CD4-positive, alpha-beta T cell (primary cell): ENCODE data around the gene G6PC1. TPM values are rescaled to one million over a fixed set of nuclear protein-coding genes. Genes with fewer than 3 reads are reported as not detected.

Source experiments
- ATAC-seq: fragments of 200-7000 bp; cut with Tn5 transposase; one replicate; pipeline ENCODE4 v1.10.0; 2022; ENCODE audit warnings: mild to moderate bottlenecking; ENCODE audit not compliant: poor library complexity
- CTCF ChIA-PET: fragments of 350-600 bp; sonication (Branson Sonifier 250); formaldehyde crosslinking; loops from one replicate; lab custom pipeline; 2021; ENCODE audit warnings: antibody characterized with exemption, inconsistent platforms; lab: Charles Lee
- POLR2A ChIA-PET: fragments of 350-600 bp; sonication (Branson Sonifier 250); formaldehyde crosslinking; loops from one replicate; lab custom pipeline; 2021; ENCODE audit warnings: antibody characterized with exemption, inconsistent platforms; lab: Charles Lee
- DNase-seq, 14 experiments: peaks; one replicate each; pipeline ENCODE4 v3.0.0-alpha.2; 2013 to 2020; ENCODE audit warnings: mixed read lengths in 2 of 14
- H3K27ac ChIP-seq, 2 donors: one replicate each; pipeline versions ENCODE4 v1.5.1 to v1.7.0; 2013; ENCODE audit warnings: low read length in 2 of 2, low read depth in 1 of 2, mild to moderate bottlenecking in 1 of 2
- H3K27me3 ChIP-seq, 2 experiments: 1 replicate in 1 of 2; 2 replicates in 1 of 2; pipeline versions ENCODE4 v1.6.1 to v1.7.0; 2013; ENCODE audit warnings: low read length in 2 of 2, control low read depth in 1 of 2, mild to moderate bottlenecking in 1 of 2, moderate library complexity in 1 of 2; ENCODE audit not compliant: insufficient read depth in 2 of 2, control insufficient read depth in 1 of 2
- H3K36me3 ChIP-seq: one replicate; pipeline ENCODE4 v1.6.1; 2013; ENCODE audit warnings: low read length, control low read depth; ENCODE audit not compliant: insufficient read depth
- H3K4me1 ChIP-seq: one replicate; pipeline ENCODE4 v1.6.1; 2013; ENCODE audit warnings: low read length, control low read depth; ENCODE audit not compliant: insufficient read depth
- H3K4me3 ChIP-seq: one replicate; pipeline ENCODE4 v1.5.1; 2013; ENCODE audit warnings: mild to moderate bottlenecking, low read length, moderate library complexity
- H3K9me3 ChIP-seq, 2 experiments: 1 replicate in 1 of 2; 2 replicates in 1 of 2; pipeline versions ENCODE4 v1.6.1 to v1.7.0; 2013; ENCODE audit warnings: low read length in 2 of 2, mild to moderate bottlenecking in 2 of 2, control low read depth in 1 of 2, moderate library complexity in 1 of 2; ENCODE audit not compliant: control insufficient read depth in 1 of 2, insufficient read depth in 1 of 2
- H3K27ac Mint-ChIP-seq: one replicate; pipeline ENCODE4 v1.8.0; 2020; ENCODE audit warnings: mixed read lengths
- H3K27me3 Mint-ChIP-seq: one replicate; pipeline ENCODE4 v1.8.0; 2021; ENCODE audit warnings: mixed read lengths
- H3K36me3 Mint-ChIP-seq: one replicate; pipeline ENCODE4 v1.8.0; 2021; ENCODE audit warnings: low read depth, mixed read lengths
- H3K4me1 Mint-ChIP-seq: one replicate; pipeline ENCODE4 v1.8.0; 2021; ENCODE audit warnings: low read depth, mixed read lengths
- H3K4me3 Mint-ChIP-seq: one replicate; pipeline ENCODE4 v1.8.0; 2020; ENCODE audit warnings: mild to moderate bottlenecking, mixed read lengths
- H3K9me3 Mint-ChIP-seq: one replicate; pipeline ENCODE4 v1.8.0; 2020; ENCODE audit warnings: mixed read lengths
- CTCF ChIP-seq: fragments of 200-600 bp; IDR thresholded peaks from one replicate; pipeline ENCODE4 v1.8.0; 2022; ENCODE audit warnings: antibody characterized with exemption, mild to moderate bottlenecking
- intact Hi-C, 2 experiments: fragments of 100-400 bp; cut with DNase I in 1 of 2; cut with micrococcal nuclease in 1 of 2; formaldehyde crosslinking; loops; one replicate each; pipeline versions ENCODE4 v1.15.1 to v1.9.0; 2023 to 2025; cut with DNase I, micrococcal nuclease
- total RNA-seq, 174 experiments: library from RNA in 2 of 174; stranded (reverse) in 2 of 174; gene quantifications; one replicate each; pipeline ENCODE4 v1.2.3 and lab custom pipeline; 2021 to 2026

The G6PC1 gene
- total RNA-seq, 2 experiments from 2014 or later: not detected

- POLR2A ChIA-PET: no interaction called here
- no peaks in the 10 kb centered on the region for H3K9me3 Mint-ChIP-seq
- no peak overlapping the region for H3K27ac ChIP-seq
- H3K4me3 ChIP-seq: no peak overlapping the region
- no peak for TF ChIP-seq CTCF
- no peaks in the 10 kb centered on the region for H3K36me3 Mint-ChIP-seq
- ATAC-seq (no peak), DNase-seq (peak in 6 of 14 experiments; percentile 1 to 48 (median 24))
- no peak overlapping the region for H3K27ac Mint-ChIP-seq
- H3K27me3 ChIP-seq: no peaks in the 10 kb centered on the region
- no peaks in the 10 kb centered on the region for H3K9me3 ChIP-seq
- CTCF ChIA-PET: no interaction called here
- no peaks in the 10 kb centered on the region for H3K4me1 ChIP-seq
- no peaks in the 10 kb centered on the region for H3K4me1 Mint-ChIP-seq
- no peaks in the 10 kb centered on the region for H3K36me3 ChIP-seq
- intact Hi-C loops: loop anchor here in 1 of 2 experiments (5.0 kb wide), 1 partner anchor 216 kb away; no protein-coding TSS in a partner anchor
- H3K4me3 Mint-ChIP-seq: no peak overlapping the region
- peaks cover 7% of the 10 kb centered on the region for H3K27me3 Mint-ChIP-seq
Observed at GRCh38 chr17:42937712-42938596, 37.4 kb downstream of the G6PC1 start.

- Histone ChIP-seq H3K4me3 (no peak overlapping the region), H3K9me3 (no peaks in the 10 kb centered on the region), H3K4me1 (no peaks in the 10 kb centered on the region), H3K27me3 (no peaks in the 10 kb centered on the region), H3K36me3 (peaks cover 4% of the 10 kb centered on the region), H3K27ac (no peak overlapping the region)
- Mint-ChIP-seq H3K27me3 (no peaks in the 10 kb centered on the region), H3K27ac (no peak overlapping the region), H3K4me1 (no peaks in the 10 kb centered on the region), H3K36me3 (peaks cover 4% of the 10 kb centered on the region), H3K4me3 (no peak overlapping the region), H3K9me3 (no peaks in the 10 kb centered on the region)
- no peak for ATAC-seq
- intact Hi-C loops: no loop called here
- no peak for TF ChIP-seq CTCF
- no peak for DNase-seq
- CTCF ChIA-PET: interaction anchor here (0.6 kb wide), 1 partner anchor 568 kb away, joined by 3 read pairs; no protein-coding TSS in a partner anchor
- POLR2A ChIA-PET: no interaction called here
Observed at GRCh38 chr17:42944211-42944610, 43.6 kb downstream of the G6PC1 start.

- no peak for ATAC-seq
- Mint-ChIP-seq H3K27ac (no peak overlapping the region), H3K9me3 (no peaks in the 10 kb centered on the region), H3K4me3 (no peak overlapping the region), H3K27me3 (no peaks in the 10 kb centered on the region), H3K4me1 (no peaks in the 10 kb centered on the region), H3K36me3 (peaks cover 29% of the 10 kb centered on the region)
- Histone ChIP-seq H3K4me3 (no peak overlapping the region), H3K9me3 (no peaks in the 10 kb centered on the region), H3K27ac (no peak overlapping the region), H3K4me1 (no peaks in the 10 kb centered on the region), H3K36me3 (peaks cover 18% of the 10 kb centered on the region), H3K27me3 (no peaks in the 10 kb centered on the region)
- TF ChIP-seq CTCF: no peak
- no peak for DNase-seq
- ChIA-PET POLR2A (no interaction called here), CTCF (no interaction called here)
- intact Hi-C loops: no loop called here
Observed at GRCh38 chr17:42946812-42947211, 46.2 kb downstream of the G6PC1 start.
